B cell (primary cell): ENCODE data around the gene HIRA. TPM values are rescaled to one million over a fixed set of nuclear protein-coding genes. Genes with fewer than 3 reads are reported as not detected.

ENCODE experiments used
- ATAC-seq: fragments of 200-7000 bp; cut with Tn5 transposase; one replicate; pipeline ENCODE4 v1.10.0; 2021; ENCODE audit warnings: low read depth, mild to moderate bottlenecking, moderate number of reproducible peaks, moderate library complexity
- CTCF ChIA-PET: fragments of 350-600 bp; sonication (Branson Sonifier 250); formaldehyde crosslinking; loops from one replicate; lab custom pipeline; 2021; ENCODE audit warnings: antibody characterized with exemption, inconsistent platforms; lab: Charles Lee
- POLR2A ChIA-PET: fragments of 350-600 bp; sonication (Branson Sonifier 250); formaldehyde crosslinking; loops from one replicate; lab custom pipeline; 2021; ENCODE audit warnings: antibody characterized with exemption; lab: Charles Lee
- DNase-seq: peaks from one replicate; pipeline ENCODE4 v3.0.0; 2013
- H2AFZ ChIP-seq: 2 replicates; pipeline ENCODE4 v1.6.1; 2012; ENCODE audit warnings: mild to moderate bottlenecking, low read depth, low read length; ENCODE audit not compliant: insufficient read depth, poor library complexity, severe bottlenecking
- H3K27ac ChIP-seq, 2 donors: 1 replicate in 1 of 2; 2 replicates in 1 of 2; pipeline ENCODE4 v1.5.1; 2012 to 2013; ENCODE audit warnings: low read length in 2 of 2, mild to moderate bottlenecking in 2 of 2, moderate library complexity in 1 of 2
- H3K27me3 ChIP-seq, 4 experiments: fragments of 200-600 bp in 1 of 4; sonication (generic) in 1 of 4; replicated peaks in 1 of 4; 1 replicate in 2 of 4; 2 replicates in 2 of 4; pipeline versions ENCODE4 v1.6.1 to v1.7.0; 2013 to 2016; ENCODE audit warnings: low read length in 3 of 4, mild to moderate bottlenecking in 2 of 4, mixed read lengths in 1 of 4, moderate library complexity in 1 of 4; ENCODE audit not compliant: insufficient read depth in 4 of 4, control insufficient read depth in 3 of 4; ENCODE audit errors: control extremely low read depth in 1 of 4
- H3K36me3 ChIP-seq, 2 experiments: replicated peaks in 1 of 2; 1 replicate in 1 of 2; 2 replicates in 1 of 2; pipeline versions ENCODE4 v1.6.1 to v1.7.1; 2013; ENCODE audit warnings: low read length in 1 of 2; ENCODE audit not compliant: insufficient read depth in 2 of 2, control insufficient read depth in 1 of 2; ENCODE audit errors: control extremely low read depth in 1 of 2, extremely low read depth in 1 of 2
- H3K4me1 ChIP-seq, 2 donors: fragments of 200-600 bp in 1 of 2; sonication (generic) in 1 of 2; 1 replicate in 1 of 2; 2 replicates in 1 of 2; pipeline versions ENCODE4 v1.5.1 to v1.6.1; 2013 to 2017; ENCODE audit warnings: low read length in 2 of 2; ENCODE audit not compliant: control insufficient read depth in 2 of 2, insufficient read depth in 2 of 2
- H3K4me2 ChIP-seq: replicated peaks from 2 replicates; pipeline ENCODE3; 2012; ENCODE audit warnings: mild to moderate bottlenecking, low read depth, low read length; ENCODE audit not compliant: poor library complexity, severe bottlenecking
- H3K4me3 ChIP-seq, 5 experiments: fragments of 200-600 bp in 1 of 5; sonication (generic) in 1 of 5; 1 replicate in 3 of 5; 2 replicates in 2 of 5; pipeline versions ENCODE4 v1.5.1 to v1.7.0; 2011 to 2016; ENCODE audit warnings: low read length in 4 of 5, mild to moderate bottlenecking in 4 of 5, low read depth in 2 of 5, control low read depth in 1 of 5, moderate library complexity in 1 of 5; ENCODE audit not compliant: insufficient read depth in 1 of 5; ENCODE audit errors: control extremely low read depth in 1 of 5, extremely low read depth in 1 of 5
- H3K79me2 ChIP-seq: fragments of 200-600 bp; sonication (generic); one replicate; pipeline ENCODE4 v1.6.0; 2016; ENCODE audit warnings: low read length; ENCODE audit not compliant: control insufficient read depth, insufficient read depth
- H3K9ac ChIP-seq: fragments of 200-600 bp; sonication (generic); 2 replicates; pipeline ENCODE4 v1.6.1; 2017; ENCODE audit warnings: mild to moderate bottlenecking, low read length, moderate library complexity
- H3K9me3 ChIP-seq, 3 donors: one replicate each; pipeline versions ENCODE4 v1.6.1 to v1.7.1; 2013; ENCODE audit warnings: low read length in 2 of 3; ENCODE audit not compliant: control insufficient read depth in 2 of 3, insufficient read depth in 1 of 3; ENCODE audit errors: control extremely low read depth in 1 of 3
- H4K20me1 ChIP-seq: 2 replicates; pipeline ENCODE4 v1.6.0; 2012; ENCODE audit warnings: mild to moderate bottlenecking, low read length; ENCODE audit not compliant: insufficient read depth, control insufficient read depth, poor library complexity, severe bottlenecking
- H3K27ac Mint-ChIP-seq: one replicate; pipeline ENCODE4 v1.8.0; 2021; ENCODE audit warnings: mixed read lengths
- H3K27me3 Mint-ChIP-seq: one replicate; pipeline ENCODE4 v1.8.0; 2021; ENCODE audit warnings: mixed read lengths
- H3K4me1 Mint-ChIP-seq: one replicate; pipeline ENCODE4 v1.8.0; 2021; ENCODE audit warnings: mixed read lengths
- H3K4me3 Mint-ChIP-seq: one replicate; pipeline ENCODE4 v1.8.0; 2021; ENCODE audit warnings: mixed read lengths
- H3K9me3 Mint-ChIP-seq: one replicate; pipeline ENCODE4 v1.8.0; 2022; ENCODE audit warnings: mixed read lengths; ENCODE audit not compliant: insufficient read depth
- EZH2 ChIP-seq: IDR thresholded peaks from 2 replicates; pipeline ENCODE4 v1.6.1; 2012; ENCODE audit warnings: borderline replicate concordance, low read depth, mild to moderate bottlenecking, moderate library complexity, low read length; ENCODE audit not compliant: insufficient read depth, poor library complexity, severe bottlenecking
- WGBS: methylation state at CpG from one replicate; pipeline ENCODE4 v1.1.5; 2013; ENCODE audit warnings: missing lambda C conversion rate; ENCODE audit not compliant: insufficient coverage; 5-methylcytosine and 5-hydroxymethylcytosine counted together
- intact Hi-C: fragments of 100-400 bp; cut with micrococcal nuclease; formaldehyde crosslinking; loops from one replicate; pipeline ENCODE4 v1.10.0; 2022
- polyA plus RNA-seq: library from polyadenylated mRNA; depleted of rRNA; stranded (reverse); fragments of >200 nt; gene quantifications from 2 replicates; pipeline ENCODE4 v1.2.3, GENCODE V29; 2012
- total RNA-seq, 2 donors: library from RNA; stranded (reverse); fragments of 120-200 nt in 1 of 2; gene quantifications; 1 replicate in 1 of 2; 2 replicates in 1 of 2; pipeline versions ENCODE4 v1.2.3 to v1.2.4, GENCODE V29; 2013 to 2022
- TF ChIP-seq, protein P1 (sequence below): fragments of 200-600 bp; IDR thresholded peaks from one replicate; pipeline ENCODE4 v1.8.0; 2022; ENCODE audit warnings: antibody characterized with exemption, mild to moderate bottlenecking

Gene HIRA
- total and polyA plus RNA-seq, 2 donors (not counting 1 experiment from before 2014, with no cell fraction given), result 28.3 to 34.5 TPM

DNA sequence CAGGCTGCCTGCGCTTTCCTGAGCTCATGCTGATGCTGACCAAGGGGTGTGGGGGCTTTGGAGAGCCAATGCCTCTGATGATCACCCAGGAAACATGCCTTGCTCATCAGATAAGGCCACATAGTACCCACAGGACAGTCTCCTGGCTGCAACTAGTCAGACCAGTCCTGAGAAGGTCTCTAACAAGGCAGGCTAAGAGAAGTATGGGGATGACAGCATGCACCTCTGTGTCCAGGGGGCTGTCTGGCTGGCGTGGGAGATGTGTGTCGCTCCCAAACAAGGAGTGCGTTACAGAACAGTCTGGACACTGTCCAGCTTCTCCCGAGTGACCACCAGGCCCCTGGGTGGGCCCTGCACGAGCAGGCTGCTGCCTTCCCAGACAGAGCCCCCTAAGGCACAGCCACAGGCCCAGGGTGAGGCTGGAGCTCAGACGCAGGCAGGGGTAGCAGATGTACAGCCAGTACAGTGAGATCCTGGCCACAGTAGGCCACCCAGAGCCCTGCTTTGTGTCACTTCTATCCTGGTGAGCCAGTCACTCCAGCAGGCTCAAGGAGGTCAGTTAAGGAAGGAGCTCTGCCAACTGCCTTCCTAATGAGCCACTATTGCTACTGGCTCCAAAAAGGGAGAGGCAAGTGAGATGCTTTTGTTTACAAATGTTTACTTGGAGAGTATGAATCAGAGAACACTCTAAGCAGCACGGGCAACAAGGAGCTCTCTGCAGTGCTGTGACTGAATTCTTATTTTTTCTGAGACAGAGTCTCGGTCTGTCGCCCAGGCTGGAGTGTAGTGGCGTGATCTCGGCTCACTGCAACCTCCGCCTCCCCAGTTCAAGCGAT lies 74.0 kb downstream of the HIRA start:
- Histone ChIP-seq H4K20me1 (no peaks in the 10 kb centered on the region), H3K9ac (no peak overlapping the region), H3K9me3 (peaks cover 0 to 3% (median 2%) of the 10 kb centered on the region in 3 donors), H3K4me2 (no peak overlapping the region), H3K27ac (no peak overlapping the region), H3K27me3 (no peaks in the 10 kb centered on the region), H3K4me1 (peaks cover 38 to 42% of the 10 kb centered on the region in 2 donors), H2AFZ (no peak overlapping the region), H3K4me3 (no peak overlapping the region), H3K36me3 (peaks cover 0 to 89% of the 10 kb centered on the region in 2 experiments), H3K79me2 (peaks cover 51% of the 10 kb centered on the region)
- Mint-ChIP-seq H3K4me1 (peaks cover 43% of the 10 kb centered on the region), H3K27me3 (no peaks in the 10 kb centered on the region), H3K27ac (peak overlapping the region; percentile 95), H3K4me3 (no peak overlapping the region), H3K9me3 (peaks cover 3% of the 10 kb centered on the region)
- DNase-seq, result no peak
- no peak for ATAC-seq
- ChIA-PET POLR2A (no interaction called here), CTCF (no interaction called here)
- no peak for TF ChIP-seq EZH2
- TF ChIP-seq, protein P1, sequence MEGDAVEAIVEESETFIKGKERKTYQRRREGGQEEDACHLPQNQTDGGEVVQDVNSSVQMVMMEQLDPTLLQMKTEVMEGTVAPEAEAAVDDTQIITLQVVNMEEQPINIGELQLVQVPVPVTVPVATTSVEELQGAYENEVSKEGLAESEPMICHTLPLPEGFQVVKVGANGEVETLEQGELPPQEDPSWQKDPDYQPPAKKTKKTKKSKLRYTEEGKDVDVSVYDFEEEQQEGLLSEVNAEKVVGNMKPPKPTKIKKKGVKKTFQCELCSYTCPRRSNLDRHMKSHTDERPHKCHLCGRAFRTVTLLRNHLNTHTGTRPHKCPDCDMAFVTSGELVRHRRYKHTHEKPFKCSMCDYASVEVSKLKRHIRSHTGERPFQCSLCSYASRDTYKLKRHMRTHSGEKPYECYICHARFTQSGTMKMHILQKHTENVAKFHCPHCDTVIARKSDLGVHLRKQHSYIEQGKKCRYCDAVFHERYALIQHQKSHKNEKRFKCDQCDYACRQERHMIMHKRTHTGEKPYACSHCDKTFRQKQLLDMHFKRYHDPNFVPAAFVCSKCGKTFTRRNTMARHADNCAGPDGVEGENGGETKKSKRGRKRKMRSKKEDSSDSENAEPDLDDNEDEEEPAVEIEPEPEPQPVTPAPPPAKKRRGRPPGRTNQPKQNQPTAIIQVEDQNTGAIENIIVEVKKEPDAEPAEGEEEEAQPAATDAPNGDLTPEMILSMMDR, result no peak
- intact Hi-C loops, result no loop called here
- WGBS, result 96% methylated on average over 14 of the region's 14 CpGs

DNA sequence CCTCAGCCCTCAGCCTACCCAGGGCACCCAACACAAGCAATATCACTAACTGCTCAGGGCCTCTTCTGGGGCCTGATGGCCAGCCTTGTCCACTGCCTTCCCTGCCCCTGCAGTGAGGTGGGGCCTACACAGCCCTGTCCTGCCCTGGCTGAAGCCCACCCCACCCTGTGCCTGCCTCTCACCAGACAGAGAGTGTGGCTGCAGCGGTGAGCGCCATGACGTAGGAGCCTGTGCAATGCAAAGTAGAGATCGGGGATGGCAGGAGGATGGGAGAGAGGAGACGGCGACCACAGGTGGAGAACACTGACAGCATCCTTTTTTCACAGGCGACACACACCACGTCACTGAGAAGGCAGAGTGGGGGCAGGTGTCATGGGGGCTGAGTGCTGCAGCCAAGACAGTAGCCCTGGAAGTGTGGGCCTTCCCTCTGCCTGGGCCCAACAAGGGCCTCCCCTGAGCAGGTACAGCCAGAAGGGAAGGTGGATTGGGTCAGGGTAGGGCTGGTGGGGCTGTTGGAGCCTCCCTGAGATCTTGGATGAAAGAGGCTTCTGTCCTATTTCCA lies 74.7 kb downstream of the HIRA start:
- no peak for ATAC-seq
- H3K4me1 Mint-ChIP-seq, result peaks cover 39% of the 10 kb centered on the region
- H3K4me3 Mint-ChIP-seq, result no peak overlapping the region

More for the DNA sequence above, 74.7 kb downstream of the HIRA start:
- intact Hi-C loops, result no loop called here
- ChIA-PET POLR2A (no interaction called here), CTCF (no interaction called here)
- Histone ChIP-seq H3K9me3 (no peaks in the 10 kb centered on the region), H3K36me3 (peaks cover 0 to 95% of the 10 kb centered on the region in 2 experiments), H3K79me2 (peaks cover 55% of the 10 kb centered on the region), H3K27ac (no peak overlapping the region), H3K27me3 (no peaks in the 10 kb centered on the region), H3K4me1 (peaks cover 31 to 35% of the 10 kb centered on the region in 2 donors), H3K4me2 (no peak overlapping the region), H3K9ac (no peak overlapping the region), H2AFZ (no peak overlapping the region), H3K4me3 (no peak overlapping the region), H4K20me1 (no peaks in the 10 kb centered on the region)
- WGBS, result 100% methylated on average over 6 of the region's 8 CpGs
- TF ChIP-seq, protein P1, result no peak
- TF ChIP-seq EZH2, result no peak
- Mint-ChIP-seq H3K27ac (peak overlapping the region; percentile 41), H3K27me3 (no peaks in the 10 kb centered on the region), H3K9me3 (no peaks in the 10 kb centered on the region)
- no peak for DNase-seq
